Kidney (tissue), 14 donors: Measurements from ENCODE around the gene DCTD. TPM values are rescaled to one million over a fixed set of nuclear protein-coding genes. Genes with fewer than 3 reads are reported as not detected.

Experiments used
- DNase-seq, 5 donors: peaks; one replicate each; pipeline ENCODE4 v3.0.0-alpha.2; 2013 to 2020
- FAIRE-seq: peaks from 2 replicates; lab custom pipeline; 2012; peaks lifted over from hg19 to GRCh38; lab: Jason Lieb, UNC
- H3K27ac ChIP-seq, 2 donors: one replicate each; pipeline ENCODE4 v1.7.0; 2013; ENCODE audit warnings: low read depth in 2 of 2, low read length in 2 of 2, inconsistent platforms in 1 of 2
- H3K27me3 ChIP-seq: one replicate; pipeline ENCODE4 v1.7.1; 2013; ENCODE audit warnings: low read length, inconsistent platforms; ENCODE audit not compliant: control insufficient read depth, insufficient read depth
- H3K36me3 ChIP-seq, 3 donors: one replicate each; pipeline versions ENCODE4 v1.7.0 to v1.7.1; 2013; ENCODE audit warnings: low read length in 3 of 3, control low read depth in 1 of 3, inconsistent platforms in 1 of 3; ENCODE audit not compliant: insufficient read depth in 3 of 3, control insufficient read depth in 2 of 3
- H3K4me1 ChIP-seq, 3 donors: one replicate each; pipeline versions ENCODE4 v1.7.0 to v1.7.1; 2013; ENCODE audit warnings: low read length in 3 of 3, inconsistent platforms in 1 of 3, low read depth in 1 of 3; ENCODE audit not compliant: control insufficient read depth in 2 of 3, insufficient read depth in 2 of 3
- H3K4me3 ChIP-seq, 3 donors: one replicate each; pipeline versions ENCODE4 v1.7.0 to v1.8.1; 2013; ENCODE audit warnings: low read length in 3 of 3, control low read depth in 1 of 3, inconsistent platforms in 1 of 3
- H3K9ac ChIP-seq, 3 donors: one replicate each; pipeline versions ENCODE4 v1.7.0 to v1.7.1; 2013; ENCODE audit warnings: low read length in 3 of 3, control low read depth in 1 of 3, inconsistent platforms in 1 of 3
- H3K9me3 ChIP-seq, 3 donors: one replicate each; pipeline versions ENCODE4 v1.7.0 to v1.7.1; 2013; ENCODE audit warnings: low read length in 3 of 3, control low read depth in 1 of 3, inconsistent platforms in 1 of 3; ENCODE audit not compliant: control insufficient read depth in 2 of 3, insufficient read depth in 1 of 3
- CTCF ChIP-seq: IDR thresholded peaks from 3 replicates; pipeline ENCODE4 v1.5.1; 2012; ENCODE audit warnings: mild to moderate bottlenecking, moderate library complexity, borderline replicate concordance; ENCODE audit not compliant: insufficient read depth; ENCODE audit errors: extremely low read depth
- intact Hi-C: fragments of 100-400 bp; cut with DNase I; formaldehyde crosslinking; loops from one replicate; pipeline ENCODE4 v1.11.1; 2022
- polyA plus RNA-seq: library from polyadenylated mRNA; stranded (reverse); fragments of 350-450 nt; fragmentation: Illumina TruSeq; extraction: RNeasy Lipid Tissue Mini Kit (QIAGEN cat#74804); gene quantifications from one replicate; pipeline ENCODE4 v1.2.3, GENCODE V29; 2014; ENCODE audit warnings: low read depth, low replicate concordance; ENCODE audit not compliant: insufficient read depth
- total RNA-seq: library from RNA; stranded (reverse); fragmentation: NEBNext Ultra II Directional; extraction: Animal tissue kit (Norgen Biotek cat#: 25700); gene quantifications from one replicate; pipeline ENCODE4 v1.2.1, GENCODE V29; 2021
- donor health status: control.
- donor health status: control.
- donor health status: control.
- donor health status: control.
- donor health status: control.
- donor health status: DM: yes; HTN: yes; CAD: no.
- donor health status: Normal renal cell carcinoma (clear cell type).

DCTD gene
- total and polyA plus RNA-seq, 2 donors from 2014 or later, result 54.9 to 99.6 TPM

GRCh38 chr4:182840108-182840507, 77.1 kb downstream of the DCTD start:
- no peak for FAIRE-seq

More at GRCh38 chr4:182840108-182840507, 77.1 kb downstream of the DCTD start:
- no peaks in the 10 kb centered on the region for H3K36me3 ChIP-seq
- H3K4me3 ChIP-seq, result no peak overlapping the region
- H3K27ac ChIP-seq, result no peak overlapping the region
- no peaks in the 10 kb centered on the region for H3K4me1 ChIP-seq
- no peaks in the 10 kb centered on the region for H3K9me3 ChIP-seq
- no peak overlapping the region for H3K9ac ChIP-seq
- intact Hi-C loops, result no loop called here
- H3K27me3 ChIP-seq, result no peaks in the 10 kb centered on the region
- TF ChIP-seq CTCF, result no peak
- no peak for DNase-seq

Other genes with a start within 250 kb of the DCTD start
- 59.6 TPM for gene WWC2, start 181.9 kb upstream of the DCTD start, total RNA-seq
- 10.1 TPM for gene WWC2, start 181.9 kb upstream of the DCTD start, polyA plus RNA-seq